H1 (cell line): Measurements from ENCODE around the gene TMBIM4. TPM values are rescaled to one million over a fixed set of nuclear protein-coding genes. Genes with fewer than 3 reads are reported as not detected.

Experiments
- ASH2L ChIP-seq: fragments of 200-600, 300-600 bp; sonication (generic); IDR thresholded peaks from one replicate; pipeline ENCODE4 v1.7.1; 2017; ENCODE audit warnings: low read length
- BACH1 ChIP-seq: IDR thresholded peaks from 2 replicates; pipeline ENCODE4 v1.6.1; 2012; ENCODE audit warnings: low read length, improper control_type of control experiment
- CEBPB ChIP-seq: IDR thresholded peaks from 2 replicates; pipeline ENCODE4 v1.6.1; 2012; ENCODE audit warnings: low read depth, low read length
- CREB1 ChIP-seq: IDR thresholded peaks from 2 replicates; pipeline ENCODE4 v1.6.1; 2012; ENCODE audit warnings: inconsistent platforms
- EZH2 ChIP-seq: fragments of 200-600 bp; sonication (generic); IDR thresholded peaks from 2 replicates; pipeline ENCODE4 v1.7.1; 2012; ENCODE audit warnings: low read depth, mild to moderate bottlenecking, moderate library complexity, low read length, inconsistent platforms; ENCODE audit not compliant: severe bottlenecking
- HDAC2 ChIP-seq, 2 experiments: fragments of 300-600 bp in 1 of 2; sonication (generic) in 1 of 2; IDR thresholded peaks; 2 replicates each; pipeline ENCODE4 v1.6.1; 2011 to 2012; ENCODE audit warnings: low read depth in 2 of 2, low read length in 2 of 2, mild to moderate bottlenecking in 2 of 2, moderate library complexity in 2 of 2, borderline replicate concordance in 1 of 2, inconsistent platforms in 1 of 2
- JUND ChIP-seq: IDR thresholded peaks from 2 replicates; pipeline ENCODE4 v1.6.1; 2011; ENCODE audit warnings: mild to moderate bottlenecking, improper control_type of control experiment, low read length
- MAFK ChIP-seq: IDR thresholded peaks from 2 replicates; pipeline ENCODE4 v1.6.1; 2012; ENCODE audit warnings: low read depth, mild to moderate bottlenecking, improper control_type of control experiment, low read length
- PHF8 ChIP-seq: fragments of 200-600 bp; sonication (generic); conservative IDR thresholded peaks from 2 replicates; pipeline ENCODE4 v1.7.1; 2012; ENCODE audit warnings: low read depth, mild to moderate bottlenecking, inconsistent platforms, low read length, moderate library complexity
- SIN3A ChIP-seq, 2 experiments: IDR thresholded peaks in 1 of 2; conservative IDR thresholded peaks in 1 of 2; 2 replicates each; pipeline ENCODE4 v1.6.1; 2011 to 2012; ENCODE audit warnings: low read length in 2 of 2, improper control_type of control experiment in 1 of 2, low read depth in 1 of 2, mild to moderate bottlenecking in 1 of 2
- SIX5 ChIP-seq: IDR thresholded peaks from 2 replicates; pipeline ENCODE4 v1.6.1; 2011; ENCODE audit warnings: mild to moderate bottlenecking, low read depth, low read length
- SP4 ChIP-seq: IDR thresholded peaks from 2 replicates; pipeline ENCODE4 v1.6.1; 2012; ENCODE audit warnings: low read length, inconsistent platforms
- polyA plus RNA-seq, 7 experiments: library from polyadenylated mRNA; depleted of rRNA in 3 of 7; stranded (reverse) in 5 of 7; unstranded in 2 of 7; fragments of >200 nt in 5 of 7; fragments of 200-250 nt in 2 of 7; gene quantifications; 1 replicate in 5 of 7; 2 replicates in 1 of 7; 4 replicates in 1 of 7; pipeline versions ENCODE4 v1.2.1 to v1.2.3, GENCODE V29; 2011 to 2013; ENCODE audit warnings: missing spikeins in 2 of 7, mixed read lengths in 2 of 7
- total RNA-seq: library from RNA; stranded (reverse); fragmentation: NEBNext Ultra II Directional; extraction: Animal tissue kit (Norgen Biotek cat#: 25700); gene quantifications from 2 replicates; pipeline ENCODE4 v1.2.1, GENCODE V29; 2021
- TF ChIP-seq, protein P1 (sequence below): fragments of 300-600 bp; sonication (generic); IDR thresholded peaks from 2 replicates; pipeline ENCODE4 v1.7.1; 2012; ENCODE audit warnings: low read length, moderate library complexity, mild to moderate bottlenecking, inconsistent platforms; ENCODE audit not compliant: insufficient replicate concordance

Gene TMBIM4
- total and polyA plus RNA-seq, 2 of the 8 experiments (the other 6 are each of a cell fraction or from before 2014, with no cell fraction given), result 12.8 to 46.6 TPM

DNA sequence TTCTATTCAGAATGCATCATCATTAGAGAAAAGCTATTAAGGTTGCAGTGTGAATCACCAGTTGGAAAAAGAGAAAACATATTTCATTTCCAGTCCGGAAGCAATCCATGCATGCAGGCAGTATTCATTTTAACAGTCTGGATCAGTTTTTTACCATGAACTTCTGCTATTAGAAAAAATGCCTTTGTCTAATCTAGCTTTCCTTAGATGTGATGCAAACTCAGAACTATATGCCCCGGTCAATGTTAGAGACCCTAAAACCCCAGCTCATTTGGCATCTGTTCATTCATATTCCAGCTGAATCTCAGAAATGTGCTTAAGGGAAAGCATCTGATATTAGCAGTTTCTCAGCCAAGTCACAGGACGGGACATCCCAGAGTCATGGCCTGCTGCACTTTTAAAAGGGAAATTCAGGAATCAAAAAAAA lies 27.7 kb upstream of the TMBIM4 start (continued):
- TF ChIP-seq, protein P1, sequence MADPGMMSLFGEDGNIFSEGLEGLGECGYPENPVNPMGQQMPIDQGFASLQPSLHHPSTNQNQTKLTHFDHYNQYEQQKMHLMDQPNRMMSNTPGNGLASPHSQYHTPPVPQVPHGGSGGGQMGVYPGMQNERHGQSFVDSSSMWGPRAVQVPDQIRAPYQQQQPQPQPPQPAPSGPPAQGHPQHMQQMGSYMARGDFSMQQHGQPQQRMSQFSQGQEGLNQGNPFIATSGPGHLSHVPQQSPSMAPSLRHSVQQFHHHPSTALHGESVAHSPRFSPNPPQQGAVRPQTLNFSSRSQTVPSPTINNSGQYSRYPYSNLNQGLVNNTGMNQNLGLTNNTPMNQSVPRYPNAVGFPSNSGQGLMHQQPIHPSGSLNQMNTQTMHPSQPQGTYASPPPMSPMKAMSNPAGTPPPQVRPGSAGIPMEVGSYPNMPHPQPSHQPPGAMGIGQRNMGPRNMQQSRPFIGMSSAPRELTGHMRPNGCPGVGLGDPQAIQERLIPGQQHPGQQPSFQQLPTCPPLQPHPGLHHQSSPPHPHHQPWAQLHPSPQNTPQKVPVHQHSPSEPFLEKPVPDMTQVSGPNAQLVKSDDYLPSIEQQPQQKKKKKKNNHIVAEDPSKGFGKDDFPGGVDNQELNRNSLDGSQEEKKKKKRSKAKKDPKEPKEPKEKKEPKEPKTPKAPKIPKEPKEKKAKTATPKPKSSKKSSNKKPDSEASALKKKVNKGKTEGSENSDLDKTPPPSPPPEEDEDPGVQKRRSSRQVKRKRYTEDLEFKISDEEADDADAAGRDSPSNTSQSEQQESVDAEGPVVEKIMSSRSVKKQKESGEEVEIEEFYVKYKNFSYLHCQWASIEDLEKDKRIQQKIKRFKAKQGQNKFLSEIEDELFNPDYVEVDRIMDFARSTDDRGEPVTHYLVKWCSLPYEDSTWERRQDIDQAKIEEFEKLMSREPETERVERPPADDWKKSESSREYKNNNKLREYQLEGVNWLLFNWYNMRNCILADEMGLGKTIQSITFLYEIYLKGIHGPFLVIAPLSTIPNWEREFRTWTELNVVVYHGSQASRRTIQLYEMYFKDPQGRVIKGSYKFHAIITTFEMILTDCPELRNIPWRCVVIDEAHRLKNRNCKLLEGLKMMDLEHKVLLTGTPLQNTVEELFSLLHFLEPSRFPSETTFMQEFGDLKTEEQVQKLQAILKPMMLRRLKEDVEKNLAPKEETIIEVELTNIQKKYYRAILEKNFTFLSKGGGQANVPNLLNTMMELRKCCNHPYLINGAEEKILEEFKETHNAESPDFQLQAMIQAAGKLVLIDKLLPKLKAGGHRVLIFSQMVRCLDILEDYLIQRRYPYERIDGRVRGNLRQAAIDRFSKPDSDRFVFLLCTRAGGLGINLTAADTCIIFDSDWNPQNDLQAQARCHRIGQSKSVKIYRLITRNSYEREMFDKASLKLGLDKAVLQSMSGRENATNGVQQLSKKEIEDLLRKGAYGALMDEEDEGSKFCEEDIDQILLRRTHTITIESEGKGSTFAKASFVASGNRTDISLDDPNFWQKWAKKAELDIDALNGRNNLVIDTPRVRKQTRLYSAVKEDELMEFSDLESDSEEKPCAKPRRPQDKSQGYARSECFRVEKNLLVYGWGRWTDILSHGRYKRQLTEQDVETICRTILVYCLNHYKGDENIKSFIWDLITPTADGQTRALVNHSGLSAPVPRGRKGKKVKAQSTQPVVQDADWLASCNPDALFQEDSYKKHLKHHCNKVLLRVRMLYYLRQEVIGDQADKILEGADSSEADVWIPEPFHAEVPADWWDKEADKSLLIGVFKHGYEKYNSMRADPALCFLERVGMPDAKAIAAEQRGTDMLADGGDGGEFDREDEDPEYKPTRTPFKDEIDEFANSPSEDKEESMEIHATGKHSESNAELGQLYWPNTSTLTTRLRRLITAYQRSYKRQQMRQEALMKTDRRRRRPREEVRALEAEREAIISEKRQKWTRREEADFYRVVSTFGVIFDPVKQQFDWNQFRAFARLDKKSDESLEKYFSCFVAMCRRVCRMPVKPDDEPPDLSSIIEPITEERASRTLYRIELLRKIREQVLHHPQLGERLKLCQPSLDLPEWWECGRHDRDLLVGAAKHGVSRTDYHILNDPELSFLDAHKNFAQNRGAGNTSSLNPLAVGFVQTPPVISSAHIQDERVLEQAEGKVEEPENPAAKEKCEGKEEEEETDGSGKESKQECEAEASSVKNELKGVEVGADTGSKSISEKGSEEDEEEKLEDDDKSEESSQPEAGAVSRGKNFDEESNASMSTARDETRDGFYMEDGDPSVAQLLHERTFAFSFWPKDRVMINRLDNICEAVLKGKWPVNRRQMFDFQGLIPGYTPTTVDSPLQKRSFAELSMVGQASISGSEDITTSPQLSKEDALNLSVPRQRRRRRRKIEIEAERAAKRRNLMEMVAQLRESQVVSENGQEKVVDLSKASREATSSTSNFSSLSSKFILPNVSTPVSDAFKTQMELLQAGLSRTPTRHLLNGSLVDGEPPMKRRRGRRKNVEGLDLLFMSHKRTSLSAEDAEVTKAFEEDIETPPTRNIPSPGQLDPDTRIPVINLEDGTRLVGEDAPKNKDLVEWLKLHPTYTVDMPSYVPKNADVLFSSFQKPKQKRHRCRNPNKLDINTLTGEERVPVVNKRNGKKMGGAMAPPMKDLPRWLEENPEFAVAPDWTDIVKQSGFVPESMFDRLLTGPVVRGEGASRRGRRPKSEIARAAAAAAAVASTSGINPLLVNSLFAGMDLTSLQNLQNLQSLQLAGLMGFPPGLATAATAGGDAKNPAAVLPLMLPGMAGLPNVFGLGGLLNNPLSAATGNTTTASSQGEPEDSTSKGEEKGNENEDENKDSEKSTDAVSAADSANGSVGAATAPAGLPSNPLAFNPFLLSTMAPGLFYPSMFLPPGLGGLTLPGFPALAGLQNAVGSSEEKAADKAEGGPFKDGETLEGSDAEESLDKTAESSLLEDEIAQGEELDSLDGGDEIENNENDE, result no peak
- TF ChIP-seq SIN3A (conservative IDR thresholded peaks at IDR 0.05 in 1 of 2, IDR thresholded peaks at IDR 0.05 in 1 of 2; ENCODE audit: low read depth in 1 of 2, low read length in 2 of 2) (no peak), EZH2 (no peak), CEBPB (no peak), BACH1 (no peak), SIX5 (no peak), PHF8 (no peak), ASH2L (no peak), MAFK (no peak), JUND (no peak), HDAC2 (IDR thresholded peaks at IDR 0.05; ENCODE audit: borderline replicate concordance in 1 of 2, low read depth in 2 of 2, low read length in 2 of 2) (no peak), SP4 (no peak), CREB1 (no peak)
